HG02678 (cell line): Measurements from ENCODE around the gene LANCL2.
"Not testable (repeated sequence)": the region's sequence is repeated elsewhere in the genome, so short reads cannot be mapped to it uniquely, and the experiment has no call there.

ENCODE experiments used
- ATAC-seq: cut with Tn5 transposase; IDR thresholded peaks from one replicate; pipeline ENCODE4 v1.9.1; 2021; ENCODE audit warnings: mild to moderate bottlenecking, moderate library complexity; ENCODE audit not compliant: unreplicated experiment

The LANCL2 gene

GRCh38 chr7:55468495-55468894 is 103.4 kb downstream of the LANCL2 start:
- ATAC-seq = no peak

DNA sequence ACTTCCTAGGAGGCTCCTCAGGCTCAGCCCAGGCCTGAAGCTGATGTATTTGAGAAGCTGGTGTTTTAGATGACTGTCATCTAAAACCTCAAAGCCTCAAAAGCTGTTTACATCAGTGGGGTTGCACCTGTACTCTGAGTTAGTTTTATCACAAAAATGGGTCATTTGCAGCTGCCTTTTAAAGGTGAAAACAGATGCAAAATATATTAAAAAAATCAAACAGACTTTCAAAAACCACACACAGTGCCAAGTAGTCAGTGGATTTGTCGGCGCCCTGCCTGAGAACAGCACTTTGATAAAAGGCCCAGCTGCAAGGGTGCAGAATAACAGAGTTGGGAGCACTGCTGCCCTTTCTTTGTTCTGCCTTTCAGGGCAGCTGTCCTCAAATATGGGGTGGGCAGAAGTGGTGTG is 104.1 kb downstream of the LANCL2 start:
- no peak for ATAC-seq

GRCh38 chr7:55469721-55470120 is 104.6 kb downstream of the LANCL2 start:
- no peak for ATAC-seq

- ATAC-seq = no peak
Observed at GRCh38 chr7:55470261-55470660, 105.1 kb downstream of the LANCL2 start.

GRCh38 chr7:55471594-55471993 is 106.5 kb downstream of the LANCL2 start:
- ATAC-seq = not testable (repeated sequence)

DNA sequence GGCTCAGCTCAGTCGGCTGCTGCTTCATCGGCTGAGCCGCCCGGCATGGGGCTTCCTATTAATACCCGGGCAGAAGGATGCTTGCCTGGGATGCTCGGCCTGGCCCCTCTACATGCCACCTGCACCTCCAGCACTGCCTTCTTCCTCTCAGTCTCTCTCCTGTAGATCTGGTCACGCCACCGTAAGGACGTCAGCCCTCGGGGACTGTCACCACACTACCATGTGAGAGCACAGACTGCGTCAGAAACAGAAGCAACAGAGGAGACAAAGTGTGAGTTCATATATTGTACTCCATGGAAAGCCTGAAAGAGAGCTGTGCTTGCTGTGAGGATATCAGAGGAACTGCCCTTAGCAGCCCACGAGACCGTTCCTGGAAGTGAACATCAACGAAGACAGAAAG is 107.3 kb downstream of the LANCL2 start:
- not testable (repeated sequence) for ATAC-seq

DNA sequence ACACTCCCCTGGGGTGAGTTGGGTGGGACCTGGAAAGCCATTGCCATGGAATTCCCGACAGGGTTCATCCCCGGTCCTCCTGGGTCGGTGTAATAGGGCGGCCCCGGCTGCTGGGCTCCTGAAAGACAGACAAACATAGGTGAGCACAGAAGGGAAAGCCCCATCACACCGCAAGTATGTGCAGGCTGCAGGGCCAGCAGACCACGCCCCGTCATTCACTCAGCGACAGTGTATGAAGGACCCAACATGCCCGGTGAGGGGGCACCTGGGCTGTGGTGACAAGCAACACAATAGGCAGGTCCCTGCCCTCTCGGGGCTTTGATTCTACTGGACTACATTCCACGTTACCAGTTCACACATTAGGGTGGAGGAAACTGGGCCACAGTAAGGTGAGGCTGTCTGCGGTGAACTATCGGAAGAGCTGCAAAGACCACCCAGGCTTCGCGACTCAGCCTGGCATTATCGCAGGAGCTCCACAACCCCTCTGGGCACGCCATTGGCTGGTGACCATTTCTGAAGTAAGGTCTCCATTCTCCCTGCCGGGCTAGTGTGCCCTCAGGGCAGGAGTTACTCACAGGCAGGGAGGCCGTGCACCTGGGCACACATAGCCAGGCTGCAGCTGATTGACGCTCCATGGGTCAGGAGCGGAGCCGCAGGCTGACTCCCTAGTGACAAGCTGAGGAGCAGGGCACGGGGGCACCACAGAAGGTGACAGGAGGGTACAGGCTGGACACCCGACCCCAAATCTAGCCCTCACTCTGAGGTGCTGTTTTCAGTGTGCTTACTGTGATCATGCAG is 108.0 kb downstream of the LANCL2 start:
- no peak for ATAC-seq

GRCh38 chr7:55473932-55474331 is 108.8 kb downstream of the LANCL2 start:
- ATAC-seq = no peak

DNA sequence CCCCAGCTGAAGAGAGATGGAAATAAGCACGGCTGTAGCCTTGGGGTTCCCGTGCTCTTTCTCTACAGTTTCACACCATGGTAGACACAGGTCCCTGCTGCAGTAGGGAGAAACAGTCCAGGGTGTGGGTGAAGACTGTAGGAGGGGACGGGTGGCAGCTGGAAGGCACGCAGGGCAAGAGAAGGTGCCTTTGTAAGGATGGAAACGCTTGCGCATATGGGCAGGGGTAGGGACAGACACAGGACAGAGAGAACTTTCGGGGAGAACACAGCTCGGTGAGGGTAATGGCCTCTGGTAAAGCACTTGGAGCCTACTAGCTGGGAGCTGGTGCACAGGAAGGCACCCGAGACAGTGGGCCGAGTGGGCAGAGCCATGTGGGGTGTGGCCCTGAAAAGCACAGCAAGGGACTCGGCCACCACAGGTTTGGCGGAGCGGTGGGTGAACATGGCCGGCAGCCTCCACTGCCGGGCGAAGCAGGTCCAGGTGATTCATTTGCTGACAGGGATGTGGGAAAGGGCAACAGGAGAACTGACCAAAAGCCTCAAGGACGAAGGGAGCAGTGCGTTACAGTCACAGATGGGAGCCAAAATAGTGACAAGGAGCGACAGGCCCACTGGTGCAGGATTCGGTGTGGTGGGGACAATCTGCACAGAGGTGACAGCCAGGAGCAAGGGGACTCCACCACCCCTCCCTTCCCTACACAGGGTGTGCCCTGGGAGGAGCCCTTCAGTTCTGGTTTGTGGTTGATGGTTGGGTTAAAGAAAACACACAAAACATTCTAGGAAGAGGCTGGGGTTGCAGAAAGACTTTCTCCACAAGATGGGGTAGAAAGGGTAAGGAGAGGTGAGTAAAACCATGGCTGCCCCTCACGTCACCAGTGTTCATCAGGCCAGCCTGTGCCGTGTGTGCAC is 110.1 kb downstream of the LANCL2 start:
- no peak for ATAC-seq

GRCh38 chr7:55475855-55476803 is 111.0 kb downstream of the LANCL2 start:
- ATAC-seq = no peak

DNA sequence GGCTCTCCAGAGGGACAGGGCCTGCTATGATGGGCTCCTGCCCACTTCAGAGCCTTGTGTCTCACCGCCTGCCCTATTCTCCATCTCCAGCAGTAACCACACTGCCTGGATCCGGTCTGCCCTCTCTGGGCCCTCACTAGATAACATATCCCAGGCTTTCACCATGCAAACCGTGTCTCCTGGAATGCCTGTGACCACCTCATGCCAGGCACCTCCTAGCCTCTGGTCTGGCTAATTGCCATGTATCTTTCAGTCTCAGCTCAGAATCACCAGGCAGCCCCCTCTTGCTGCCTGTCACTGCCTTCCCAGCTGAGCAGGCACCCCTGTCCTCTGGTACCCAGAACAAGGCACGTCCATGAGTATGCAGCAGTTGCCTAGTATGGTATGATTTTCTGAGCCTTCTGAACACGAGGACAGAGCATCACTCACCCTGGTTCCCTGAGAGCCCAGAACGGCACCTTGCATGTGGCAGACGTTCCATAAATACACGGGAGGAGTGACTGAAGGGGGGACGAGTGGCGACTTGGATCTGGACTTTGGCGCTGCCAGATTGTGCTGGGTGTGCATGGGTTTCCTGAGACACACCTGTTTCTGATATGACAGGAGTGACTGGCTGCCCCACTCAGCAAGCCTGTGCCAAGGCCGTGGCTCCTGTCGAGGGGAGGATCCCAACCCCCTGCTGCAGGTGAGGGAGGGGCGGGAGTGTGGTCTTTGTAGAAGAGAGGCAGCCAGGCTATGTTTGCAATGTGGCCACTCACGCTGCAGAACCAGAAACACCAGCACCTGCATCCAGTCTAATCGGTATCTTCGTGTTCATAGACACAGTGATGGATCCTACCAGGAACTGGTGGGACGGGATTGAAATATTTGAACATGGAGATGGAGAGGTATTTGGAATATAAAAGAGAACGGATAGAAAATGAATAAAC is 112.0 kb downstream of the LANCL2 start:
- no peak for ATAC-seq

GRCh38 chr7:55477781-55478374 is 112.7 kb downstream of the LANCL2 start:
- no peak for ATAC-seq

DNA sequence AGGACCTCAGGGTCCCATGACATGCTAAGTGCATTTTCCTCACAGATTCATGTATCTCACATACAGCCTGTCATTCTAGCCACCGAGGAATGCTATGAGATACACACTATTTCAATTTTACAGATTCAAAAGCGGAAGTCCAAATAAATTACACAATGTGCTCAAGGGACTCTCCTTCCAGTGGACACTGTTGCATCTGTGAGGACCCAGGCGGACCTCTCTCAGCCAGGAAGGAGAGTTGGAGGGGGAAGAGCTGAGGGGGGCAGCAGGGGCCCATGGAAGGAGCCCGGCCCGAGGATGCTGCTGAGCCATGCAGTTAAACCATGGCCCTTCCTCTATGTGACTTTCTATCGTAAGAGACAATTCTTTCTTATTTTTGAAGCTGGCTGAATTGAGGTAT is 113.6 kb downstream of the LANCL2 start:
- ATAC-seq = no peak

DNA sequence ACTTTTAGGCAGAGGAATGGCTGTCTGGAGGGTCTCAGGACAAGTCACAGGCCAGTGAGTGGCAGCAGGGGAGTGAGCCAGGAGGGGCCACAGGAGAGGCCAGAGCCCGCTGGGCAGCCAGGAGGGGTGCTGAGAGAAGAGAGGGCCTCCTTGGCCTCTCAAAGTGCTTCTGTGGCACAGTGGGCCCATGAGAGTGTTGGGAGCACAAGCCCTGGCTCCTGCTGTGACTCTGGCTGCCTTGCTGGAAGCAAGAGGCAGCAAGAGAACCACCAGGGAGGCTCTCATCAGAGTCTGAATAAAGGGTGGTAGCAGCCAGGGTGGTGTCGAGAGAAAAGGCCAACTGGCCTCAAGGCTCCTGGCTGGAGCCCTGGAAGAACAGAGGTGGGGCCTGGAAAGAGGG is 116.0 kb downstream of the LANCL2 start:
- ATAC-seq = no peak

DNA sequence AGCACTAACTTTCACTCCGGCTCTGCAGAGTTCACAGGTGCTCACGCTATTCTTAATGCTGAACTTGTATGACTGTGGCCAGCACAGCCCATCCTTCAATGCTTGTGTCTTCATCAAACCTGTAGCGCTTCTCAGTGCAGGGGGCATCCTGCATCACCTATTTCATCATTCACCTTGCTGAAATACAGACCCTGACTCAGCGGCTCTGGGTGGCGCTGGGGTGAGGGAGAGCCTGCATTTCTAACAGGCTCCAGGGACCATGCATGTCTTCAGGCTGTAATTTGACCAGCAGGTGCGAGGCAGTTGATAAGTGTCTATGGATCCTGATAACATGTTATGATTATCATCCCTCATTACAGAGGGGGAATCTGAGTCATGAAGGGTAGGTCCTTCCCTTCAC is 117.9 kb downstream of the LANCL2 start:
- no peak for ATAC-seq
